GM18520 (cell line): ENCODE results near the gene TMEM72.

Experiments used
- ATAC-seq: cut with Tn5 transposase; IDR thresholded peaks from one replicate; pipeline ENCODE4 v1.9.1; 2021; ENCODE audit not compliant: unreplicated experiment

Gene TMEM72

DNA sequence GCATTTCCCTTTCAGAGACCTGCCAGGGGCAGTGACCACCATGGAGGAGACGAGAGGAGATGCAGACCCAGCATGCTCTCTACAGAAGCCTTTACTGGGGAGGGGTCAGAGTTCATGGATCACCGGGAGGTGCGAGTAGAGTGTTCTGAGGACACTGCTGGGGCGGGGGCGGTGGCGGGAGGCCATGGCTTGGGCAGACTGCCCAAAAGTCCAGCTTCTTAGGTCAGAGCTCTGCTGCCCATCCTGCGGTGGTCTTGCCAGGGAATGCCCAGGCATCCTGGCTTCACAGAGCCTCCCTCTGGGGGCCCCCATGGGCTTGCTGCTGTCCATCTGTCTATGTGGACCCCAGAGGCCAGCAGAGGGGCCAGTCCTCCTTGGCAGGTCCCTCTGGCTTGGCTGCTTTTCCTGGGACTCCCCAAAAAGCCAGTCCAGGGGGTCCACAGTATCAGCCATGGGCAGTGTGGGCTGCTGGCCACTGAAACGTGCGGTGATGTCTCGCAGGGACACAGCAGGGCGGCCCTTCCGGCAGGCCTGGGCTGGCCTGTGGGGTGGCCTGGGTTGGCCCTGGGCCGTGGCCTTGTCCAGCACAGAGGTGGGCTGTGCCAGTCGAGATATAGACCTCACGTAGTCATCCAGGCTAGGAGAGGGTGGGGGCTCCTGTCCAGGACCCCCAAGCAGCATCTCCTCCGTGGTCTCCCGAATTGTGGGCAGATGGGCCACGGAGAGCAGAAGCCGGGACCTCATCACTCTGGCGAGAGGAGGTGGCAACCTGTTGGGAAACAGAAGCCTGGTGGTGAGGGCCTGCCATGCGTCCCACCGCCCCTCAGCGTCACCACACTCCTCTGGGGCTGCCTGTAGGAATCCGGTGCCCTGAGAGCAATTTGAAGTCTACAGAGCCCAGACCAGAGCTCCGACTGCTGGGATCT lies 66.4 kb downstream of the TMEM72 start:
- no peak for ATAC-seq

DNA sequence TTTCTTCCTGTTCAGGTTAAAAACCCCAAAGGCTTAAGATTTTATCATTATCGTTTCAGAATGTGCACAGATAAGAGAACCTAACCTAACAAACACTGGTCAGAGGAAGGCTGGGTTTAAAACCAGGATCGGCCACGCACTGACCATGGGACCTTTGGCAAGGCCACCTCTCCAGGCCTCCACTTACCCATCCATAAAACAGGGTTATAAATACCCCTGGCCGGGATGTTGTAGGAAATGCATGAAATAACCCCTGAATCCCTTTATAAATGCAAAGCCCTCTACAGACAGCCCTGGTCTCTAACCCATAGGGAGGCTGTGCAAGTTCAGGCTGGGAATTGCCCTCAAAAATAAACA lies 67.1 kb downstream of the TMEM72 start:
- ATAC-seq, result no peak

DNA sequence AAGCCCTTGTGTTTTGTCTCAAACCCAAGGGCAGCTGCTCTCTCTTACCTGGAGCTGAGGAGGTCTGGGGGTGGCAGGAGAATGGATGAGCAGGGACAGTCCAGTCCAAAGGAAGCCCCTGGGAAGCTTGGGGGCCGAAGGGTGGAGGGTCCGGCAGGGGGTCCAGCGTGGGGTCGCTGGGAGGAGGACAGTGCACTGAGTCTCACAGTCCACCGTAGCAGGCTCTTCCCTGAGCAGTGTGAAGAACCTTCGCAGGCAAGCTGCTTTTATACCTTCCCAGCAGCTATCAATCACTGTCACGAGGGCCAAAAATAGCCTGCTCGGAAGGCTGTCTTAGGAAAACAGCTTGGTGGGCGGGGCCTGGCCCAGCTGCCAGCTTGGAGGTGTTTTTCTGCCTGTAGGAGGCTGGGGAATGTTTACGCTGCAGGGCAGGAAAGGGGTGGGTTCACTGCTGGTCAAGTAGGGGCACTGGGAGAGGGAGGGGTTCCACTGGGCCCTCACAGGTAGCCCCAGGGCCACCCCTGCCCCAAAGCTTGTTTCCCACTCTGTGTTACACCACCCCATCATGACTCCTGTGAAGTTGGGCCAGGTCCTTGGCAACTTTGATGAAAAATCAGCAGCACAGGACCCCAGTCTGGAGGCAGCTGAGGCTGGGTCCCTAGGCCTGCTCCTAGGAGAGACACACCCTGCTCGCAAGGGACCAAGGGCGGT lies 67.6 kb downstream of the TMEM72 start, which contains the start of gene DEPP1:
Gene DEPP1, minus strand, starts transcription at position 240 of the 711 bp plus-strand sequence. CDS start 779 bp downstream, outside the sequence.
- no peak for ATAC-seq

DNA sequence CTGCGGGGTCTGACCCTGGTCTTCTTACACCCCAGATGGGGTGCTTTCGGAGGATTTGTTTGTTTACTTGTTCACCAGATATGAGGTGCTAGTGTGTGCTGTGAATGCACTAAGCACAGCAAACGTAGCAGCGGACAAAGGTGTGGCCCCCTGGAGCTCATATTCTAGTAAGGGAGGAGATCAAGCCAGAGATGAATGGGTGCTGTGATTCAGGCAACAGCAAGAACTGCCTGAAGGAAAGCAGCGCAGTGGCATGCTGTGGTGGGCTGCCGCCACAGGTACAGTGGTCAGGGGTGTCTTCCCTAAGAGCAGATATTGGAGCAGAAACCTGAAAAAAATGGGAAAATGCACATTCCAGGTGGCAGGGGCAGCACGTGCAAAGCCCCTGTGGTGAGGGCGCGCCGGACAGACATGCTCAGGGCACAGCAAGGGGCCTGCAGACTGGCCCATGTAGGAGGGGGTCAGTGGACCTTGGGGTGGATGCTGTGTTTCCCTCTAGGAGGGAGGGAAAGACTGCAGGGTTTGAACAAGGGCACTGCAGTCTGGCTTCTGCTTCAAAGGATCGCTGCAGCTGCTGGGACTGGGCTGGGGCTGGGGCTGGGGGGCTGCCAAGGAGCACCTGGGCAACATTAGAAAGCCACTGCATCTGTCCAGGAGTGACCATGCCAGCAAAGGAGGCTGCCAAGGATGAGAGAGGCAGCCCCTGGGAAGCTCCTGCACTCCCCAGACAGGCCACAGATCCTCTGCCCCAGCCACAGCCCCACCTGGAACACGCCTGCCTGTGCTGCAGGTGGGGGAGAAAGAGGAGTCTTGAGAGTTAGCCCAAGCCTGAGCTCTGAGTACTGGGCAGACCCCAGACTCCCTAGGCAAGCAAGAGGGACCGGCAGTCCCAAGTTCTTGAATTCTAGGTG lies 68.4 kb downstream of the TMEM72 start:
- no peak for ATAC-seq

DNA sequence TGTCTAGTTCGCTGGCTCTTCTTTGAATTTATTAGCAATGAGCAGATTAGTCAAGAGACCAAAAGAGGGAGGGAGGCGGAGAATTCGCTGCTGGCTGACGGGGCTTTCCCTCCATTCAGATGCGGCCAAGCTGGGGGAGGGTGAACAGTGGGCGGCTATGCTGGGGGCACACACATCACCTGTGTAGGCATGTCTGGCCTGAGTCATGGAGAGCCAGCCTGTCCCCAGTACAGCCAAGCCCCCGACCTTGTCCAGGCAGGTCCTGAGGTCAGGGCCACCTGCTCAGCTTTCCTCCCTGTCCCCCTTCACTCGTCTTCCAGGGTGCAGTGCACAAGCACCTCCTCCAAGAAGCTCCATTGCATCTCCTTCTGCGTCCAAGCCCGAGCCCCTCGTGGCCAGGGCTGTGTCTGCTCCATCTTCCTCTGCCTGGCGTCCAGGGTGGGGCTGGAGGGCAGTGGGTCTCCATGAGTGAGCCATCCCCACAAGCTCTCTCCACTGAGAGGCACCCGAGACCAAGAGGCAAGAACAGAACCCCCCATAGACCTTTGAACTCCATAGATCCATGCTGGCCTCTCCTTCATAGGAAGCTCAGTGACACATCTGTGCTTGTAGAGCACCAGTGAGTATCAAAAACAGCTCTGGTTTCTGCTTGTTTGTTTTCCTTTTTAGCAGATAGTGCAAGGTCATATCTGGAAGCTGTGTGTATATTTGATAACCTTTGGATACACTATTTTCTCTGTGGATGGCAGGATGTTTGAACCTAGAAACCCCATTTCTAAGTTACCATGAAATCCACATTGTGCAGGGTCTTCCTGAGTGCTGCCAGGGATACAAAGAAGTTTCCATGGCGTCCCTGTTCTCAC lies 69.4 kb downstream of the TMEM72 start:
- ATAC-seq, result no peak

DNA sequence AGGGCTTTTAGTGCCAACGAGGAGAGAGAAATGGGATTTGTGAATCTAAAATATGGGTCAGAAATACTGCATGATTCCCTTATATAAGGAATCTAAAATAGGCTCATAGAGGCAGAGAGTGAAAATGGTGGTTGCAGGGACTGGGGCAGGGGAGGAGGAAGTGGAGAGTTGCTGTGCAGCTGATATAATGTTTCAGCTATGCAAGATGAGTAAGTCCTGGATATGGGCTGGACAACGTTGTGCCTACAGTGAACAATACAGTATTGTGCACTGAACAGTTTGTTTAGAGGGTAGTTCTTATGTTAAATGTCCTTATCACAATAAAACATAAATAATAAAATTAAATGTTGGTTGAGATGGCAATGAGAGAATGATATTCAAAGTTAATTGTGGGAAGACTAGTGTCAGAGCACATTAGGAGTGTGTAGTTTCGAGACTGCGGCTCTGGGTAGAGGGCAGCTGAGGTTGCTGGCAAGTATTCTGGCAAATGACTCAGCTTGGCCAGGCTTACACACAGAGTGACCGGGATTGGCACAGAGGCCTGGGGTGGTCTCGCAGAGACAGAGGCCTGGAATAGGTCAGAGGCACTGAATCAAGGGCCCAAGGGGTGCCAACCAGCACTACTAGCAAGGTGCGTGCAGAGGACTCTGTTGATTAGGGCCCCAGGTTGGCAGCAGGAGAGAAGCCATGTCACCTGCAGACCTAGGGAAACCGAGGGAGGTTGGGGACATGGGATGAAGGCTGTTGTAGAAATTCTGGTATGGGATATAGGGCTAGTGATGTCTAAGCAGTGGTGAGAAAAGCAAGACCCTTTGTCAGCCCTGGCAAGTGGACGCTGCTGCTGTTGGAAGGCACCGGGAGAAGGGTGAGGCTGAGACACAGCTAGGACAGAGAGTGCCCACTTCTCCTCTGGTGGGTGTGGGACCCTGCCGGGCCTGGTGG lies 70.3 kb downstream of the TMEM72 start:
- no peak for ATAC-seq

DNA sequence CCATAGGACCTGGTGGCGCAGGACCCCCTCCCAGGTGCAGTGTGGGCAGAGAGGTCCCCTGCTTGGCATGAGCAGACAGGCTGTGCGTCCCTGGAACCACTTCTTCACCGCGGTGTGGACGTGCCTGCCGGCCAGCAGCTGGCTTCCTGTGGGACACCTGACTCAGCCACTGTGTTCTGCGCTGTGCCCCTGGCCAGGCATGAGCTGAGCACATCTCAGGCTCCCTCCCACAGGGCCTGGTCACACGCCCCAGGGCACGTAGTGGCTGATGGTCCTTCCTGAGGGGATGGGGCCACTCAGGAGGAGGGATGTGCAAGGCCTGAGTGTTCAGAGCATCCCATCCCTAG lies 71.0 kb downstream of the TMEM72 start:
- no peak for ATAC-seq

DNA sequence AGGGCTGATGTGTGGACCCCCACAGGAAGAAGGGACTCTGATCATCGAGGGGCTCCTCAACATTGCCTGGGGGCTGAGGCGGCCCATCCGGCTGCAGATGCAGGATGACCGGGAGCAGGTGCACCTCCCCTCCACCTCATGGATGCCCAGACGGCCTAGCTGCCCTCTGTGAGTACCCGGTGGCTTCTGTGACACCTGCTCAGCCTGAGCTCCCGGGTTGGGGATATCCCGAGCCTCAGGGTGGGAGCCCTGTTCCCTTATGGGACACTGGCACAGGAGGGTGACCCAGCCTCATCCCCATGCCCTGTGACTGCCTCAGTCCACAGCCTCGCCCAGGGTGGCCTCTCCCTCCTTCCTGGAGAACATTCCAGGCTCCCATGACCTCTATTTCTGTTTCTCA lies 71.4 kb downstream of the TMEM72 start:
- no peak for ATAC-seq

DNA sequence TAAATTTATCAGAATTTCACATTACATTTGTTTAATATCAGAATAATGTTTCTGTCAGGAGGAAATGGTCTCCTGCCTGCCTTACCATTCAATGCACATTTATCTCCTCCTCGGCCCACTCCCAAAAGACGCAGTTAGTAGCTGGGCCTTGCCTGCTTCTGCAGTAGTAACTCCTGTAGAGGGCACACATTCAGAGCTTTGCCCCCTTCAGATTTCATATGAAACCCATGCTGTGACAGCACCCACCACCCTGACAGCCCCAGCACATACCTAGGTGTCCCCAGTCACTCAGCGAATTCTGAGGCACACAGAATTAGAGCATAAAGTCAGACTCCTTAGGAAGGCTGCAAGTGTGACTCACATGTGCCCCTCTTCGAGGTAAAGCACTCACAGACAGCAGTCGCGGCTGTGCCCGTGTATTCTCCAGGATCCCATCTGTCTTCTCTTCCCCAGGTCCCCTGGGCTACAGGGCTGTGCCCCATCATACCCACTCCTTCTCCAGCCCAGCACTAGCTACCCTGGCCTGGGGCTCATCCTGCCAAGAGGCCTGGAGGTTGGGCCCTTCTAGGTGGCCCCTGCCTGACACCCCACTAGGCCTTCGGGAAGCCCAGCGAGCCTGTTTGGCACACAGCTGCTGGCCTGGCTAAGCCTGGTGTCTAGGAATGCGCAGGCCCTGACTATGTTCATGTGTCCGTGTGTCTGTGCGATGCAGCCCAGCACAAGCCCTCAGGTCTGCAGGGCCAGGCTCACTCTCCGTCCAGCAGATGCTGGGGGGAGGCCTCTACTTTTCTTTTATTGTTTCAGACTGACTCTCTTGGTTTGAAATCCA lies 72.1 kb downstream of the TMEM72 start:
- no peak for ATAC-seq

DNA sequence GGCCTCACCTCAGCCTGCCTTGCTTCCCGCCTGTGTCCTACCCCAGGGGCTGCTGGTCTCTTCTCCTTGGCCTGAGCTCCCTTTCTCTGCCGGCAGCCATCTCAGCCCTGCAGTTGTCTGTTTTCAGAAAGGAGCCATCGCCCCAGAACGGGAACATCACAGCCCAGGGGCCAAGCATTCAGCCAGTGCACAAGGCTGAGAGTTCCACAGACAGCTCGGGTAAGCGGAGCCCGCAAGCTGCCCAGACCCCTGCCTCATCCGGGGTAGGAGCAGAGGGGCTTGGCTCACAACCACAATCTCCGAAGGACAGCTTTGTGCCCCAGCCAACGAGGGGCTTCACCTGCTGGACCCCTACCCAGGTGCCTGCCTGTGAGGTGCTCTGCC lies 72.8 kb downstream of the TMEM72 start:
- ATAC-seq, result no peak

DNA sequence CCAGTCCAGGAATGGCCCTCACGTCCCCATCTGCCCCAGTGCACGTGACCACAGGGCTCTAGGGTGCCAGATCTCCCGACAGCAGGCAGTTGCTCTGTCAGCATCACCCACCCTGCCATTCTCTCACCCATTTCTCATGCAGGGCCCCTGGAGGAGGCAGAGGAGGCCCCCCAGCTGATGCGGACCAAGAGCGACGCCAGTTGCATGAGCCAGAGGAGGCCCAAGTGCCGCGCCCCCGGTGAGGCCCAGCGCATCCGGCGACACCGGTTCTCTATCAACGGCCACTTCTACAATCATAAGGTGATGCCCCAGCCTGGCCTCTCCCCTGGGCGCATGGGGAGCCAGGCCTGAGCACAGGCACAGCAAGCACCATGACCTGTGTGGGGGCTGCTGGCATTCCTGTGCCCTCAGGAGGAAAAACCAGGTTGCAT lies 73.5 kb downstream of the TMEM72 start:
- no peak for ATAC-seq

DNA sequence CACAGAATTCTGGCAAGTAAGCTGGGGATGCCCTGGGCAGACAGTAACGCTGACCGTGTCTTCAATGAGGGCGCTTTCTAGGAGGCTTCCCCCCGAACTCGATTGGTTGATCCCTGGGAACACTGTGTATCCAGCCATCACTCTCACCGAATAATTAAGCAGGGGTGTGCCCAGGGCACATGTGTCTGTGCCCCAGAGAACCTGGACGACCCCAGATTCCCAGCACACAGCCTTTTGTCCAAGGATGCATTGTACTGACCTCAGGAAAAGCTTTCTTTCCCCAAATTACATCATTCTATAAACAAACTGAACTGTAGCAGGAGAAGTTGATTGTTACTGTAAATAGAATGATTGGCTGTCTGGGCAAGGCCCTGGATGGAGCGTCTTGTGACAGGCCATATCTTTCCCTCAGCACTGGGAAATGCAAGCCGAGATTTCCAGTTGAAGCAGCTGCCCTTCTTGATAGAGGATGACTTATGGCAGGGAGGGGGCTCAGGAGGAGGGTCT lies 74.1 kb downstream of the TMEM72 start:
- ATAC-seq, result no peak

DNA sequence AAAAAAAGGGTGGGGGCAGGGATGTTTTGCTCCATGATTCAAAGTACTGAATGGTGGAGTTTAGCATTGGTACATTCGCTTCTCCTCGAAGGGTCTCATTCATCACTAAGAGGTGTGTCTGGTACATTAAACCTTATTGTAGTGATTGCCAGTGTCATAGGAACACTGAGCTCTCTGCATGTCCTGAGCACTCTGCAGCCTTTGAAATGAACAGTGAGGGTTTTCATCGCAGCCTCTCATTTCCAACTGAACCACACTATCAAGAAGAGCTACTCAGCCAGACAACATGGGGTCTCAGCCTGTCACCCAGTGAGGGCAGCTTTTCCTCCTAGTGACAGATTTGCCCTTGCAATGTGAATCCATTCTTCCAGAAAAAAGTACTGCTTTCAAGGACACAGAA lies 75.0 kb downstream of the TMEM72 start:
- ATAC-seq, result no peak
